HS-27A (cell line): ENCODE data around the gene KIF2A.

Experiments
- DNase-seq: peaks from one replicate; pipeline ENCODE4 v3.0.0-alpha.2; 2012; ENCODE audit warnings: low read depth, missing footprints

KIF2A gene

GRCh38 chr5:62305715-62306322, at the start of gene KIF2A:
Gene KIF2A (plus strand): TSS chr5:62306206. CDS start chr5:62306473, 267 bp downstream.
- peak; percentile 73 for DNase-seq

- DNase-seq, result no peak
Measured at GRCh38 chr5:62257020-62257367, 49.0 kb upstream of the KIF2A start.

- DNase-seq, result no peak
Measured at GRCh38 chr5:62258654-62259053, 47.4 kb upstream of the KIF2A start.

GRCh38 chr5:62259699-62260250, 46.2 kb upstream of the KIF2A start:
- DNase-seq, result no peak

- no peak for DNase-seq
Measured at GRCh38 chr5:62260513-62260912, 45.5 kb upstream of the KIF2A start.

GRCh38 chr5:62263401-62263800, 42.6 kb upstream of the KIF2A start:
- no peak for DNase-seq

GRCh38 chr5:62265648-62266112, 40.3 kb upstream of the KIF2A start:
- DNase-seq, result no peak

GRCh38 chr5:62266573-62266972, 39.4 kb upstream of the KIF2A start:
- no peak for DNase-seq

- no peak for DNase-seq
Measured at GRCh38 chr5:62268234-62268633, 37.8 kb upstream of the KIF2A start.

- DNase-seq, result no peak
Measured at GRCh38 chr5:62268792-62269191, 37.2 kb upstream of the KIF2A start.

GRCh38 chr5:62271370-62271769, 34.6 kb upstream of the KIF2A start:
- DNase-seq, result no peak

GRCh38 chr5:62271870-62272269, 34.1 kb upstream of the KIF2A start:
- no peak for DNase-seq

GRCh38 chr5:62273687-62274086, 32.3 kb upstream of the KIF2A start:
- no peak for DNase-seq

- no peak for DNase-seq
Measured at GRCh38 chr5:62275581-62275980, 30.4 kb upstream of the KIF2A start.

GRCh38 chr5:62281411-62281810, 24.6 kb upstream of the KIF2A start:
- no peak for DNase-seq

- DNase-seq, result no peak
Measured at GRCh38 chr5:62282064-62282463, 23.9 kb upstream of the KIF2A start.

GRCh38 chr5:62283005-62283404, 23.0 kb upstream of the KIF2A start:
- DNase-seq, result no peak

GRCh38 chr5:62283861-62284260, 22.1 kb upstream of the KIF2A start:
- DNase-seq, result no peak

- DNase-seq, result no peak
Measured at GRCh38 chr5:62284946-62285891, 20.8 kb upstream of the KIF2A start.

- DNase-seq, result no peak
Measured at GRCh38 chr5:62286834-62287233, 19.2 kb upstream of the KIF2A start.

GRCh38 chr5:62287237-62287636, 18.8 kb upstream of the KIF2A start:
- no peak for DNase-seq

GRCh38 chr5:62288118-62288517, 17.9 kb upstream of the KIF2A start:
- DNase-seq, result no peak

GRCh38 chr5:62289813-62290212, 16.2 kb upstream of the KIF2A start:
- no peak for DNase-seq
